Endothelial cell of umbilical vein (primary cell): ENCODE results near the gene SH3BP1. TPM values are rescaled to one million over a fixed set of nuclear protein-coding genes. Genes with fewer than 3 reads are reported as not detected.

Experiments used
- BruUV-seq: library from RNA; stranded (reverse); fragments of 400-500 nt; replicated peaks from 2 replicates; lab custom pipeline; 2021; lab: Mats Ljungman, UMichigan
- CTCF ChIA-PET: fragments of 300-600, 350-600 bp; sonication (Branson Sonifier 250); formaldehyde crosslinking; loops from one replicate; lab custom pipeline; 2021; ENCODE audit warnings: antibody characterized with exemption, inconsistent platforms; lab: Charles Lee
- POLR2A ChIA-PET: fragments of 300-600, 350-600 bp; sonication (Branson Sonifier 250); formaldehyde crosslinking; loops from one replicate; lab custom pipeline; 2021; ENCODE audit warnings: antibody characterized with exemption, inconsistent platforms; lab: Charles Lee
- DNase-seq: peaks from one replicate; pipeline ENCODE4 v3.0.0-alpha.2; 2011; ENCODE audit warnings: low read depth, low spot score
- FAIRE-seq: peaks from 2 replicates; lab custom pipeline; 2011; peaks lifted over from hg19 to GRCh38; lab: Jason Lieb, UNC
- H2AFZ ChIP-seq: 2 replicates; pipeline ENCODE4 v1.6.0; 2012; ENCODE audit warnings: low read depth, low read length, control low read depth, inconsistent platforms
- H3K27ac ChIP-seq: 2 replicates; pipeline ENCODE4 v1.5.1; 2011; ENCODE audit warnings: low read depth, mild to moderate bottlenecking, control low read depth, low read length, moderate library complexity; ENCODE audit not compliant: insufficient read depth
- H3K27me3 ChIP-seq, 2 experiments: 2 replicates each; pipeline versions ENCODE4 v1.6.0 to v1.6.1; 2011; ENCODE audit warnings: low read length in 2 of 2, mixed read lengths in 1 of 2; ENCODE audit not compliant: control insufficient read depth in 2 of 2, insufficient read depth in 2 of 2
- H3K36me3 ChIP-seq, 2 experiments: 2 replicates in 1 of 2; 3 replicates in 1 of 2; pipeline ENCODE4 v1.5.1; 2011; ENCODE audit warnings: low read length in 2 of 2, mild to moderate bottlenecking in 1 of 2, moderate library complexity in 1 of 2; ENCODE audit not compliant: control insufficient read depth in 2 of 2, insufficient read depth in 2 of 2; ENCODE audit errors: extremely low read depth in 1 of 2
- H3K4me1 ChIP-seq: 3 replicates; pipeline ENCODE4 v1.5.1; 2011; ENCODE audit warnings: mild to moderate bottlenecking, low read length; ENCODE audit not compliant: control insufficient read depth, insufficient read depth; ENCODE audit errors: extremely low read depth
- H3K4me2 ChIP-seq: 2 replicates; pipeline ENCODE4 v1.6.1; 2011; ENCODE audit warnings: low read length, control low read depth, mixed read lengths; ENCODE audit not compliant: insufficient read depth
- H3K4me3 ChIP-seq, 3 experiments: fragments of 200-600 bp in 1 of 3; sonication (generic), shearing (Covaris generic) in 1 of 3; replicated peaks in 1 of 3; 2 replicates each; pipeline ENCODE4 v1.5.1; 2011 to 2016; ENCODE audit warnings: control low read depth in 3 of 3, low read length in 3 of 3, mild to moderate bottlenecking in 2 of 3, inconsistent platforms in 1 of 3, low read depth in 1 of 3, moderate library complexity in 1 of 3; ENCODE audit not compliant: insufficient read depth in 1 of 3
- H3K79me2 ChIP-seq: 2 replicates; pipeline ENCODE4 v1.6.0; 2012; ENCODE audit warnings: low read length, inconsistent platforms; ENCODE audit not compliant: control insufficient read depth, insufficient read depth
- H3K9ac ChIP-seq: replicated peaks from 2 replicates; pipeline ENCODE3; 2011; ENCODE audit warnings: low read length, control low read depth; ENCODE audit not compliant: insufficient read depth; ENCODE audit errors: extremely low read depth
- H3K9me1 ChIP-seq: replicated peaks from 3 replicates; pipeline ENCODE4 v1.6.0; 2011; ENCODE audit warnings: mild to moderate bottlenecking, low read length; ENCODE audit not compliant: control insufficient read depth, insufficient read depth; ENCODE audit errors: extremely low read depth
- H3K9me3 ChIP-seq: replicated peaks from 2 replicates; pipeline ENCODE4 v1.5.1; 2012; ENCODE audit warnings: low read length, inconsistent platforms; ENCODE audit not compliant: control insufficient read depth, insufficient read depth
- H4K20me1 ChIP-seq: replicated peaks from 2 replicates; pipeline ENCODE3; 2011; ENCODE audit warnings: mild to moderate bottlenecking, low read length; ENCODE audit not compliant: control insufficient read depth, insufficient read depth; ENCODE audit errors: extremely low read depth
- CTCF ChIP-seq, 2 donors: IDR thresholded peaks; 1 replicate in 1 of 2; 2 replicates in 1 of 2; pipeline ENCODE4 v1.5.1; 2011; ENCODE audit warnings: low read length in 2 of 2, mild to moderate bottlenecking in 2 of 2, moderate library complexity in 2 of 2, control low read depth in 1 of 2, inconsistent platforms in 1 of 2, low read depth in 1 of 2; ENCODE audit not compliant: insufficient read depth in 1 of 2; ENCODE audit errors: extremely low read depth in 1 of 2
- EZH2 ChIP-seq: IDR thresholded peaks from 2 replicates; pipeline ENCODE4 v1.6.1; 2012; ENCODE audit warnings: borderline replicate concordance, low read depth, mild to moderate bottlenecking, moderate library complexity, low read length, inconsistent platforms; ENCODE audit not compliant: severe bottlenecking
- FOS ChIP-seq: IDR thresholded peaks from 2 replicates; pipeline ENCODE4 v1.6.1; 2011; ENCODE audit warnings: mild to moderate bottlenecking, low read length, moderate library complexity, borderline replicate concordance; ENCODE audit not compliant: insufficient read depth
- GATA2 ChIP-seq: IDR thresholded peaks from 2 replicates; pipeline ENCODE4 v1.7.0; 2011; ENCODE audit warnings: low read depth, mild to moderate bottlenecking, moderate library complexity, mixed read lengths, low read length; ENCODE audit not compliant: insufficient read length, insufficient read depth
- JUN ChIP-seq: IDR thresholded peaks from 2 replicates; pipeline ENCODE4 v1.6.1; 2011; ENCODE audit warnings: borderline replicate concordance, low read depth; ENCODE audit not compliant: insufficient read length, insufficient read depth
- MAX ChIP-seq: IDR thresholded peaks from 2 replicates; pipeline ENCODE4 v1.6.1; 2011; ENCODE audit not compliant: insufficient read depth, insufficient read length
- MYC ChIP-seq: IDR thresholded peaks from one replicate; pipeline ENCODE4 v1.6.1; 2011; ENCODE audit warnings: mild to moderate bottlenecking, low read depth, low read length
- POLR2A ChIP-seq: IDR thresholded peaks from 2 replicates; pipeline ENCODE4 v1.6.1; 2012; ENCODE audit warnings: low read depth, mild to moderate bottlenecking, control low read depth, low read length
- POLR2AphosphoS5 ChIP-seq: IDR thresholded peaks from 2 replicates; pipeline ENCODE4 v1.6.1; 2012; ENCODE audit warnings: low read depth, mild to moderate bottlenecking, control low read depth, low read length, moderate library complexity; ENCODE audit not compliant: insufficient read depth
- dilution Hi-C: fragments of 300-500 bp; cut with MboI; formaldehyde crosslinking; loops from one replicate; pipeline ENCODE4 v1.15.0; 2019; ENCODE audit warnings: low sequenced_read_pairs; ENCODE audit not compliant: extremely low pct_ligation_motif_present
- intact Hi-C: fragments of 100-400 bp; cut with micrococcal nuclease; formaldehyde crosslinking; loops from one replicate; pipeline ENCODE4 v1.10.0; 2022
- polyA plus RNA-seq, 4 experiments: library from polyadenylated mRNA; depleted of rRNA in 3 of 4; stranded (reverse) in 3 of 4; unstranded in 1 of 4; fragments of >200 nt; gene quantifications; 2 replicates each; pipeline versions ENCODE4 v1.2.1 to v1.2.3, GENCODE V29; 2011 to 2012; ENCODE audit warnings: missing spikeins in 1 of 4
- total RNA-seq: library from RNA; stranded (reverse); gene quantifications from 2 replicates; pipeline ENCODE4 v1.2.3, GENCODE V29; 2021

Gene SH3BP1
- total and polyA plus RNA-seq, 2 donors (not counting 3 experiments of a cell fraction or from before 2014, with no cell fraction given): 2.3 to 4.3 TPM

- Histone ChIP-seq H4K20me1 (no peaks in the 10 kb centered on the region), H3K4me2 (no peak overlapping the region), H3K79me2 (no peaks in the 10 kb centered on the region), H2AFZ (no peak overlapping the region), H3K27ac (no peak overlapping the region), H3K4me3 (no peak overlapping the region), H3K36me3 (peaks cover 0 to 6% of the 10 kb centered on the region in 2 experiments), H3K9me1 (no peaks in the 10 kb centered on the region), H3K4me1 (peaks cover 7% of the 10 kb centered on the region), H3K27me3 (no peaks in the 10 kb centered on the region), H3K9me3 (no peaks in the 10 kb centered on the region), H3K9ac (no peak overlapping the region)
- dilution Hi-C loops: no loop called here
- no TSS peak for BruUV-seq
- TF ChIP-seq MAX (no peak), JUN (no peak), CTCF (IDR thresholded peaks at IDR 0.05; ENCODE audit: extremely low read depth in 1 of 2, insufficient read depth in 1 of 2, low read depth in 1 of 2, low read length in 2 of 2) (no peak), FOS (no peak), GATA2 (no peak), POLR2AphosphoS5 (no peak), EZH2 (no peak), POLR2A (no peak), MYC (no peak)
- ChIA-PET POLR2A (no interaction called here), CTCF (interaction anchor here (0.6 to 3.3 kb wide), 6 partner anchors 9 to 155 kb away, joined by 3 to 28 read pairs (median 5); partner anchors contain the start of gene PDXP)
- intact Hi-C loops: no loop called here
- DNase-seq (no peak), FAIRE-seq (no peak)
Observed at GRCh38 chr22:37626556-37627075, 12.9 kb upstream of the SH3BP1 start.
